ENCODE data around the gene XPO1.

DNA sequence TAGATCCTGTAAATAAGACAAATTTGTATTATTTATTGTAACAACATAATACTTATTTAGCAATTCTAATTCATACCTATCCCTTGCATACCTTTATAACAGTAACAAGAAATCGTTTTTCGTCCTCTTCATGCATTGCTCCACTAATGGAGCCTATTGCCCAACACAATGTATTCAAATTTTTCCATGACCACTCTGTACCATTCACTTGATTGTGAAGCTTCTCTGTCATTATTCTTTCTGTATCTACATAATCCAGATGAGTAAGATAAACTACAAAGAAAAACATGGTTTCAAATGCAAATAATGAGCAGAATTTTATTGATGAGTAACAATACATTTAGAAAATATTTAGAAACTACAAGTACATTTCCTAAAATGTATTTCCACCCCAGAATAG is 45.7 kb downstream of the XPO1 start:
- TF ChIP-seq, protein P1, sequence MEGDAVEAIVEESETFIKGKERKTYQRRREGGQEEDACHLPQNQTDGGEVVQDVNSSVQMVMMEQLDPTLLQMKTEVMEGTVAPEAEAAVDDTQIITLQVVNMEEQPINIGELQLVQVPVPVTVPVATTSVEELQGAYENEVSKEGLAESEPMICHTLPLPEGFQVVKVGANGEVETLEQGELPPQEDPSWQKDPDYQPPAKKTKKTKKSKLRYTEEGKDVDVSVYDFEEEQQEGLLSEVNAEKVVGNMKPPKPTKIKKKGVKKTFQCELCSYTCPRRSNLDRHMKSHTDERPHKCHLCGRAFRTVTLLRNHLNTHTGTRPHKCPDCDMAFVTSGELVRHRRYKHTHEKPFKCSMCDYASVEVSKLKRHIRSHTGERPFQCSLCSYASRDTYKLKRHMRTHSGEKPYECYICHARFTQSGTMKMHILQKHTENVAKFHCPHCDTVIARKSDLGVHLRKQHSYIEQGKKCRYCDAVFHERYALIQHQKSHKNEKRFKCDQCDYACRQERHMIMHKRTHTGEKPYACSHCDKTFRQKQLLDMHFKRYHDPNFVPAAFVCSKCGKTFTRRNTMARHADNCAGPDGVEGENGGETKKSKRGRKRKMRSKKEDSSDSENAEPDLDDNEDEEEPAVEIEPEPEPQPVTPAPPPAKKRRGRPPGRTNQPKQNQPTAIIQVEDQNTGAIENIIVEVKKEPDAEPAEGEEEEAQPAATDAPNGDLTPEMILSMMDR (IDR thresholded peaks at IDR 0.05): no peak
- TF ChIP-seq POLR2A (IDR thresholded peaks at IDR 0.05): no peak
